ENCODE results near the gene CTNNA3.

DNA sequence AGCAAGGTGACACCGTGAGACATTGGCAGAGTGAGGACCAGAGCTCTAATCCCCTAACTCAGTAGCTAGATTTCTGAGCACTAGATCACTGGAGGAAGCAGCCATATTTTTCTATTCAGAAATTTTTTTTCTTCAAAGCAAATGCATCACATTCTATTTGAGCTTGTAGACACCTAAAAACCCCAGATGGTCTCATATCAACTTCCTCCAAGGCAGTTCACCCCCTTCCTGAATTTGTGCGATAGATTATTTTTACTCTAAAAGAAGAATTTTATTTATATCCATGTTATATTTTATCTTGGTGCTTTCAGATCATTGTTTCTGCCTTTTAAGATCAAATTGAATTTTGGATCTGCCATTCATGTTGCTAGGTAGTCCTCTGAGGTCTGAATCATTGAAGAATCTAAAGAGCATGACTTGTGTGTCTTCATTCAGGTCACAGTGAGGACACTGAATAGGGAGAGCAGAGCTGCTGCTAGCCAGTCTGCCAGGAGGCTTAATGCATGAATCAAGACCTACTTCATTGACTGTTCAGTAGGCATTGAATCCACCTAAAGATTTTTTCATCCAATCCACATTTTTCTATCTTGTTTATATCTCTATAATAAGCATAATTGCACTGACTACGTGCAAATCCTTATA is 863.1 kb downstream of the CTNNA3 start:
- TF ChIP-seq POLR2AphosphoS5 (IDR thresholded peaks at IDR 0.05; ENCODE audit: low read depth, low read length) (no peak), JUND (IDR thresholded peaks at IDR 0.05) (no peak), POLR2A (IDR thresholded peaks at IDR 0.05; ENCODE audit: borderline replicate concordance, extremely low read depth, insufficient read depth, insufficient read length) (no peak), EZH2phosphoT487 (IDR thresholded peaks at IDR 0.05; ENCODE audit: borderline replicate concordance) (no peak), EZH2 (IDR thresholded peaks at IDR 0.05) (no peak), CEBPB (IDR thresholded peaks at IDR 0.05; ENCODE audit: low read depth) (no peak)
- TF ChIP-seq, protein P1, sequence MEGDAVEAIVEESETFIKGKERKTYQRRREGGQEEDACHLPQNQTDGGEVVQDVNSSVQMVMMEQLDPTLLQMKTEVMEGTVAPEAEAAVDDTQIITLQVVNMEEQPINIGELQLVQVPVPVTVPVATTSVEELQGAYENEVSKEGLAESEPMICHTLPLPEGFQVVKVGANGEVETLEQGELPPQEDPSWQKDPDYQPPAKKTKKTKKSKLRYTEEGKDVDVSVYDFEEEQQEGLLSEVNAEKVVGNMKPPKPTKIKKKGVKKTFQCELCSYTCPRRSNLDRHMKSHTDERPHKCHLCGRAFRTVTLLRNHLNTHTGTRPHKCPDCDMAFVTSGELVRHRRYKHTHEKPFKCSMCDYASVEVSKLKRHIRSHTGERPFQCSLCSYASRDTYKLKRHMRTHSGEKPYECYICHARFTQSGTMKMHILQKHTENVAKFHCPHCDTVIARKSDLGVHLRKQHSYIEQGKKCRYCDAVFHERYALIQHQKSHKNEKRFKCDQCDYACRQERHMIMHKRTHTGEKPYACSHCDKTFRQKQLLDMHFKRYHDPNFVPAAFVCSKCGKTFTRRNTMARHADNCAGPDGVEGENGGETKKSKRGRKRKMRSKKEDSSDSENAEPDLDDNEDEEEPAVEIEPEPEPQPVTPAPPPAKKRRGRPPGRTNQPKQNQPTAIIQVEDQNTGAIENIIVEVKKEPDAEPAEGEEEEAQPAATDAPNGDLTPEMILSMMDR (IDR thresholded peaks at IDR 0.05 in 2 of 3, conservative IDR thresholded peaks at IDR 0.05 in 1 of 3; ENCODE audit: borderline replicate concordance in 1 of 3, insufficient read depth in 1 of 3, low read depth in 2 of 3, low read length in 2 of 3) = no peak
- TF ChIP-seq, protein P2, sequence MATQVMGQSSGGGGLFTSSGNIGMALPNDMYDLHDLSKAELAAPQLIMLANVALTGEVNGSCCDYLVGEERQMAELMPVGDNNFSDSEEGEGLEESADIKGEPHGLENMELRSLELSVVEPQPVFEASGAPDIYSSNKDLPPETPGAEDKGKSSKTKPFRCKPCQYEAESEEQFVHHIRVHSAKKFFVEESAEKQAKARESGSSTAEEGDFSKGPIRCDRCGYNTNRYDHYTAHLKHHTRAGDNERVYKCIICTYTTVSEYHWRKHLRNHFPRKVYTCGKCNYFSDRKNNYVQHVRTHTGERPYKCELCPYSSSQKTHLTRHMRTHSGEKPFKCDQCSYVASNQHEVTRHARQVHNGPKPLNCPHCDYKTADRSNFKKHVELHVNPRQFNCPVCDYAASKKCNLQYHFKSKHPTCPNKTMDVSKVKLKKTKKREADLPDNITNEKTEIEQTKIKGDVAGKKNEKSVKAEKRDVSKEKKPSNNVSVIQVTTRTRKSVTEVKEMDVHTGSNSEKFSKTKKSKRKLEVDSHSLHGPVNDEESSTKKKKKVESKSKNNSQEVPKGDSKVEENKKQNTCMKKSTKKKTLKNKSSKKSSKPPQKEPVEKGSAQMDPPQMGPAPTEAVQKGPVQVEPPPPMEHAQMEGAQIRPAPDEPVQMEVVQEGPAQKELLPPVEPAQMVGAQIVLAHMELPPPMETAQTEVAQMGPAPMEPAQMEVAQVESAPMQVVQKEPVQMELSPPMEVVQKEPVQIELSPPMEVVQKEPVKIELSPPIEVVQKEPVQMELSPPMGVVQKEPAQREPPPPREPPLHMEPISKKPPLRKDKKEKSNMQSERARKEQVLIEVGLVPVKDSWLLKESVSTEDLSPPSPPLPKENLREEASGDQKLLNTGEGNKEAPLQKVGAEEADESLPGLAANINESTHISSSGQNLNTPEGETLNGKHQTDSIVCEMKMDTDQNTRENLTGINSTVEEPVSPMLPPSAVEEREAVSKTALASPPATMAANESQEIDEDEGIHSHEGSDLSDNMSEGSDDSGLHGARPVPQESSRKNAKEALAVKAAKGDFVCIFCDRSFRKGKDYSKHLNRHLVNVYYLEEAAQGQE (IDR thresholded peaks at IDR 0.05; ENCODE audit: low read depth) = no peak
